ENCODE data around the gene TJP3. TPM values are rescaled to one million over a fixed set of nuclear protein-coding genes. Genes with fewer than 3 reads are reported as not detected.

The TJP3 gene
- total RNA-seq, 1 donor from 2014 or later: 2.0 TPM

DNA sequence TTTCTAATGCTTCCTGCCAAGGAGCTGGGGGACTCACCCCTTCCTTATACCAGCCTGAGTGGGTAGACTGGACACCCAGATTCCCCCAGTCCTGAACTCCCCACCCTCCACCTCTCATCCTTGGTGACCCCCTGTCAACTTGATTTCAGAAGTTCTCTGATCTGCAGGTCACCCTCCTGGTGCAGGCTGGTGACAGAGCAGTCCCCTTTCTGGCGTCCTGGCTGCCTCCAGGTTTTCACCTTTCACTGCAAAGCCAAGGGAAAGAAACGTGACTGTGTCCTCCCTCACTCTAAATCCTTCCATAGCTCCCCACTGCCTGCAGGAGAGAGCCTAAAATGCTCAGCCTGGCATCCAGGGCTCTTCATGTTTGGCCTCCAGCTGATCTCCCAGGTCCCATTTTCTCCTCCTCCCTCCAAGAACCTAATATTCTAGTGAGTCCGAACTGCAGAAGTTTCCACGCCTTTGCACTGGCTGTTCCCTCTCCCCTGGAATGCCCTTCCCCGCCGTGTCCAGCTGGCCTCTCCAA, 82.1 kb downstream of the TJP3 start:
- no peaks in the 10 kb centered on the region for H3K36me3 Mint-ChIP-seq (ENCODE audit: low read depth, unreplicated experiment)
- Histone ChIP-seq H3K9me3 (ENCODE audit: insufficient read depth, low read depth, low read length) (peaks cover 8% of the 10 kb centered on the region), H3K27me3 (ENCODE audit: insufficient read depth, low read length) (peaks cover 8% of the 10 kb centered on the region), H2AFZ (ENCODE audit: low read depth, low read length) (no peak overlapping the region), H3K4me1 (ENCODE audit: insufficient read depth, low read length) (no peaks in the 10 kb centered on the region), H3K9ac (ENCODE audit: low read length) (no peak overlapping the region), H4K20me1 (ENCODE audit: insufficient read depth, low read length) (no peaks in the 10 kb centered on the region), H3K79me2 (ENCODE audit: insufficient read depth, low read length) (no peaks in the 10 kb centered on the region), H3K4me2 (ENCODE audit: low read length) (no peak overlapping the region), H3K27ac (ENCODE audit: low read depth, low read length) (no peak overlapping the region), H3K36me3 (ENCODE audit: insufficient read depth, low read length) (no peaks in the 10 kb centered on the region), H3K4me3 (ENCODE audit: insufficient read depth, low read depth, low read length) (no peak overlapping the region)
- no peaks in the 10 kb centered on the region for H3K4me1 Mint-ChIP-seq (ENCODE audit: low read depth, unreplicated experiment)
- TF ChIP-seq, protein P1, sequence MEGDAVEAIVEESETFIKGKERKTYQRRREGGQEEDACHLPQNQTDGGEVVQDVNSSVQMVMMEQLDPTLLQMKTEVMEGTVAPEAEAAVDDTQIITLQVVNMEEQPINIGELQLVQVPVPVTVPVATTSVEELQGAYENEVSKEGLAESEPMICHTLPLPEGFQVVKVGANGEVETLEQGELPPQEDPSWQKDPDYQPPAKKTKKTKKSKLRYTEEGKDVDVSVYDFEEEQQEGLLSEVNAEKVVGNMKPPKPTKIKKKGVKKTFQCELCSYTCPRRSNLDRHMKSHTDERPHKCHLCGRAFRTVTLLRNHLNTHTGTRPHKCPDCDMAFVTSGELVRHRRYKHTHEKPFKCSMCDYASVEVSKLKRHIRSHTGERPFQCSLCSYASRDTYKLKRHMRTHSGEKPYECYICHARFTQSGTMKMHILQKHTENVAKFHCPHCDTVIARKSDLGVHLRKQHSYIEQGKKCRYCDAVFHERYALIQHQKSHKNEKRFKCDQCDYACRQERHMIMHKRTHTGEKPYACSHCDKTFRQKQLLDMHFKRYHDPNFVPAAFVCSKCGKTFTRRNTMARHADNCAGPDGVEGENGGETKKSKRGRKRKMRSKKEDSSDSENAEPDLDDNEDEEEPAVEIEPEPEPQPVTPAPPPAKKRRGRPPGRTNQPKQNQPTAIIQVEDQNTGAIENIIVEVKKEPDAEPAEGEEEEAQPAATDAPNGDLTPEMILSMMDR (IDR thresholded peaks at IDR 0.05; ENCODE audit: insufficient read depth, low read depth, low read length): no peak
- no peak for TF ChIP-seq EZH2 (IDR thresholded peaks at IDR 0.05; ENCODE audit: insufficient read depth, low read length)
- no peak for FAIRE-seq
- DNase-seq (ENCODE audit: low read depth): no peak
- H3K27ac Mint-ChIP-seq (ENCODE audit: unreplicated experiment): no peak overlapping the region
- peak overlapping the region; percentile 35 for H3K4me3 Mint-ChIP-seq (ENCODE audit: unreplicated experiment)
- H3K9me3 Mint-ChIP-seq (ENCODE audit: unreplicated experiment): peaks cover 21% of the 10 kb centered on the region
- peaks cover 36% of the 10 kb centered on the region for H3K27me3 Mint-ChIP-seq (ENCODE audit: low read depth, unreplicated experiment)

DNA sequence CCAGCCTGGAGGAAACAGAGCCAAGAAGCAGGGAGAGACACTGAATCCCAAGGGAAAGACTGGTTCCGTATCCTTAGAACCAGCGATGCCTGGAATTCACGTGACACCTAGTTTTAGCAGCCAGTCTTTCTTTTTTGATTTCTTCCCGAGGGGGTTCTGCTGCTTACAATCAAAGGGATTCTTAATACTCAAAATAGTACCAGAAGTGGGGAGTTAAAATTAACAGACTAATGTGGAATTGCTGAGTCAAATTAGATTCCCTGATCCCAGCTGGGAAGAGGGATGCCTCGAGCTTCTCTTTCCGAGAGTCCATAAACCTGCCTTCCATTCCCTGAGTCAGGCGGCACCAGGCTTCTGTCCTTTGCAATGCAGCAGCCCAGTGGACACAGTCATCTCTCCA, 82.8 kb downstream of the TJP3 start:
- no peak overlapping the region for H3K4me3 Mint-ChIP-seq (ENCODE audit: unreplicated experiment)
- peaks cover 8% of the 10 kb centered on the region for H3K9me3 ChIP-seq (ENCODE audit: insufficient read depth, low read depth, low read length)
- H3K9me3 Mint-ChIP-seq (ENCODE audit: unreplicated experiment): peaks cover 21% of the 10 kb centered on the region
- H3K27me3 Mint-ChIP-seq (ENCODE audit: low read depth, unreplicated experiment): peaks cover 36% of the 10 kb centered on the region
- H3K4me3 ChIP-seq (ENCODE audit: insufficient read depth, low read depth, low read length): no peak overlapping the region
- H2AFZ ChIP-seq (ENCODE audit: low read depth, low read length): no peak overlapping the region
- no peaks in the 10 kb centered on the region for H3K36me3 Mint-ChIP-seq (ENCODE audit: low read depth, unreplicated experiment)
- no peaks in the 10 kb centered on the region for H4K20me1 ChIP-seq (ENCODE audit: insufficient read depth, low read length)
- H3K79me2 ChIP-seq (ENCODE audit: insufficient read depth, low read length): no peaks in the 10 kb centered on the region
- H3K4me1 Mint-ChIP-seq (ENCODE audit: low read depth, unreplicated experiment): no peaks in the 10 kb centered on the region
- TF ChIP-seq, protein P1 (IDR thresholded peaks at IDR 0.05; ENCODE audit: insufficient read depth, low read depth, low read length): no peak
- TF ChIP-seq EZH2 (IDR thresholded peaks at IDR 0.05; ENCODE audit: insufficient read depth, low read length): no peak
- DNase-seq (ENCODE audit: low read depth): no peak
- FAIRE-seq: no peak
- no peak overlapping the region for H3K9ac ChIP-seq (ENCODE audit: low read length)
- no peak overlapping the region for H3K27ac Mint-ChIP-seq (ENCODE audit: unreplicated experiment)
- no peaks in the 10 kb centered on the region for H3K36me3 ChIP-seq (ENCODE audit: insufficient read depth, low read length)
- no peak overlapping the region for H3K4me2 ChIP-seq (ENCODE audit: low read length)
- H3K27me3 ChIP-seq (ENCODE audit: insufficient read depth, low read length): peaks cover 8% of the 10 kb centered on the region
- H3K27ac ChIP-seq (ENCODE audit: low read depth, low read length): no peak overlapping the region
- H3K4me1 ChIP-seq (ENCODE audit: insufficient read depth, low read length): no peaks in the 10 kb centered on the region

DNA sequence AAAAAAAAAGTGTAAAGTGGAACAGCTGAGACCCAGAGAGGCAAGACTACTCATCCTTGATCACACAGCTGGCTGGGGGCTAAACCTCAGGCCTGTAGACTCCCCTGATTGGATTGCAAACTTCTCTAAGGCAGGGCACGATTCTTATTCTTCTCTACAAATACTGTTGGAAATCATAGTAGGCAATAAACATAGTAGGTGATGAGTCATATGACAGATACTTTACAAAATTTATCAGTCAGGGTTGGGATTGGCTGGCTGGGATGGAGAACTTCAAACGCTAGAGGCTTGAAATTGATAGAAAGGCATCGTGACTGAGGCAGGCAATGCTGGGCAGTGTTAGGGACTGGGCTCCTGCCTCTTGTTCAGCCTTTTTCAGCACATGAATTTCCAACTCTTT, 83.9 kb downstream of the TJP3 start:
- Mint-ChIP-seq H3K27me3 (ENCODE audit: low read depth, unreplicated experiment) (peaks cover 36% of the 10 kb centered on the region), H3K4me3 (ENCODE audit: unreplicated experiment) (no peak overlapping the region)
- no peak overlapping the region for H3K9ac ChIP-seq (ENCODE audit: low read length)

More for the DNA sequence above, 83.9 kb downstream of the TJP3 start:
- H3K4me3 ChIP-seq (ENCODE audit: insufficient read depth, low read depth, low read length): no peak overlapping the region
- no peaks in the 10 kb centered on the region for H3K36me3 ChIP-seq (ENCODE audit: insufficient read depth, low read length)
- H3K9me3 ChIP-seq (ENCODE audit: insufficient read depth, low read depth, low read length): peaks cover 12% of the 10 kb centered on the region
- H3K27ac ChIP-seq (ENCODE audit: low read depth, low read length): no peak overlapping the region
- H3K4me1 ChIP-seq (ENCODE audit: insufficient read depth, low read length): no peaks in the 10 kb centered on the region
- Mint-ChIP-seq H3K9me3 (ENCODE audit: unreplicated experiment) (peaks cover 21% of the 10 kb centered on the region), H3K36me3 (ENCODE audit: low read depth, unreplicated experiment) (no peaks in the 10 kb centered on the region), H3K4me1 (ENCODE audit: low read depth, unreplicated experiment) (no peaks in the 10 kb centered on the region), H3K27ac (ENCODE audit: unreplicated experiment) (no peak overlapping the region)
- peaks cover 8% of the 10 kb centered on the region for H3K27me3 ChIP-seq (ENCODE audit: insufficient read depth, low read length)
- H4K20me1 ChIP-seq (ENCODE audit: insufficient read depth, low read length): no peaks in the 10 kb centered on the region
- no peaks in the 10 kb centered on the region for H3K79me2 ChIP-seq (ENCODE audit: insufficient read depth, low read length)
- no peak overlapping the region for H2AFZ ChIP-seq (ENCODE audit: low read depth, low read length)
- DNase-seq (ENCODE audit: low read depth): no peak
- no peak overlapping the region for H3K4me2 ChIP-seq (ENCODE audit: low read length)
- TF ChIP-seq, protein P1 (IDR thresholded peaks at IDR 0.05; ENCODE audit: insufficient read depth, low read depth, low read length): no peak
- TF ChIP-seq EZH2 (IDR thresholded peaks at IDR 0.05; ENCODE audit: insufficient read depth, low read length): no peak
- no peak for FAIRE-seq

All from astrocyte (in vitro differentiated cells and primary cell).